Activated CD8-positive, alpha-beta memory T cell treated with anti-CD3 and anti-CD28 coated beads, Interleukin-2, amount 50 U/mL, for 48 hours (primary cell): ENCODE results near the gene SLC17A1.
"Not testable (repeated sequence)": the region's sequence is repeated elsewhere in the genome, so short reads cannot be mapped to it uniquely, and the experiment has no call there.

Source experiments
- DNase-seq: peaks from one replicate; pipeline ENCODE4 v3.0.0-alpha.2; 2020

The SLC17A1 gene

DNA sequence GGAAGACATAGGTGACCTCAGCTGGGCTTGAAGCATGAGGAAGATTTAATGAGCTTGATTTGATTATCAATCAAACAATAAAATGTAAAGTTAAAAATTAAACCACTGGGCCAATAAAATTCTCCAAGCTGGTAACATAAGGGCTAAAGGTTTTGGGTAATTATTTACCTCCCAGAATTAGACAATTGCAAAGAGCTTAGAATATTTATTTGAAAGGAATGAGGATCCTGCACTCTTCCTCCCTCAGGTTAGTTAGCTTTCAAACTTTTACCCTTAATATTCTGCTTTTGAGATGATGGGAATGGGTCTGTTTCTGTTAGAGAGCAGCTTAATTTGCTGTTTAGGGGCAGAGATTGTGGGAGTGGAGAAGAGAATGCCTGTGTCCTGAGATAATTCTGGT lies 77.3 kb downstream of the SLC17A1 start, which contains the start of gene SLC17A4:
SLC17A4 (plus strand) TSS at position 208 of the 400 bp plus-strand sequence. CDS start 7,221 bp downstream, outside the sequence.
- DNase-seq, result no peak

DNA sequence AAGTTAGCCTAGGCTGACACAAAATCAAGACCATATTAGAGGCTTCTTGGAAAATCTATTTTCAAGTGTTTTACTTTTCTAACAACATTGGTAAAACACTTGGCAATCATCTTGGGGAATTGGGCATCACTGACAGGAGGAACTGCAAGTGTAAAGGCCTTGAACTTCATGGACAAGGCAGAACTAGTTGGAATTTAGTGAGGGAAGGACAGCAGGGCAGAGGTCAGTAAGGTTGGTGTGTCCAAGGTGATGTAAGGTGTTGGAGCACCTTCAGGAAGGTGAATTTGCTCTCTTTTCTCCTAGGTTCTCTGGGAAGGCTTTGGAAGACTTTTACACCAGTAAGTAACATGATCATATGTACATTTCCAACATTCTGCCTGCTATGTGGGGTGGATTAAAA lies 78.8 kb downstream of the SLC17A1 start:
- DNase-seq, result no peak

DNA sequence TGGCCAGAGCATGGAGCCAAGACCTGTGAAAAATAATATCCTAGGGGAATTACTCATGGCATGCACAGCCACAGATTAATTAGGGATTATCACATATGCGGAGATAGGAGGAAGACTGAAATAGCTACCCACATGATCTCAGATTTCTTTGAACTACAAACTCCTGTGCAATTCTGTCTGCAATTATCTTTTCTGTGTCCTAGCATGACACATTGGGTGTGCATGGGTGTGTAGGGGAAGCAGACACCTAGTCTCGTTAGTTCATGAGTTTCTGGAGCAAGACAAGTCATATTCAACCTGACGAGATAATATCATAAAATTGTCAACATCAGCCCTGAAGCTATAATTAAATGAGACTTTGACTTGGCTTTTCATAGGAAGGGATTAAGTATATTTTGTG lies 80.9 kb downstream of the SLC17A1 start:
- no peak for DNase-seq

DNA sequence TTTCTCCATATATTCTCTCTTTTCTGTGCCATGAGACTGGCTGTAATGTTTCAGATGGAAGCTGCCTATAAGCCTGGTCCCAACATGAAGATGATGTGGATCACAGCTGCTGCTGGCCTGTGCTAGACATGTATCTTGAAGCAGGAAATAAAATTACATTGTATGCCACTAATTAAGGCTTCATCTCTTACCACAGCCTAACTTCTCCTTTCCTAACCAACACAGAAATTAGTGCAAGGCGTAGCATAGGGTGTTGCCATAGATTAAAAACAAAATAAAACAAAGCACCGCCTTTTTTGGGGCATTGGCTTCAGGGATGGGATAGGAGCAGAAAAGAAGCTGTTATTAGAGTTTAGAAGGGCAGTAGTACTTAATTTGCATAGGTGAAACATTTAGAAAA lies 82.0 kb downstream of the SLC17A1 start:
- DNase-seq, result no peak

DNA sequence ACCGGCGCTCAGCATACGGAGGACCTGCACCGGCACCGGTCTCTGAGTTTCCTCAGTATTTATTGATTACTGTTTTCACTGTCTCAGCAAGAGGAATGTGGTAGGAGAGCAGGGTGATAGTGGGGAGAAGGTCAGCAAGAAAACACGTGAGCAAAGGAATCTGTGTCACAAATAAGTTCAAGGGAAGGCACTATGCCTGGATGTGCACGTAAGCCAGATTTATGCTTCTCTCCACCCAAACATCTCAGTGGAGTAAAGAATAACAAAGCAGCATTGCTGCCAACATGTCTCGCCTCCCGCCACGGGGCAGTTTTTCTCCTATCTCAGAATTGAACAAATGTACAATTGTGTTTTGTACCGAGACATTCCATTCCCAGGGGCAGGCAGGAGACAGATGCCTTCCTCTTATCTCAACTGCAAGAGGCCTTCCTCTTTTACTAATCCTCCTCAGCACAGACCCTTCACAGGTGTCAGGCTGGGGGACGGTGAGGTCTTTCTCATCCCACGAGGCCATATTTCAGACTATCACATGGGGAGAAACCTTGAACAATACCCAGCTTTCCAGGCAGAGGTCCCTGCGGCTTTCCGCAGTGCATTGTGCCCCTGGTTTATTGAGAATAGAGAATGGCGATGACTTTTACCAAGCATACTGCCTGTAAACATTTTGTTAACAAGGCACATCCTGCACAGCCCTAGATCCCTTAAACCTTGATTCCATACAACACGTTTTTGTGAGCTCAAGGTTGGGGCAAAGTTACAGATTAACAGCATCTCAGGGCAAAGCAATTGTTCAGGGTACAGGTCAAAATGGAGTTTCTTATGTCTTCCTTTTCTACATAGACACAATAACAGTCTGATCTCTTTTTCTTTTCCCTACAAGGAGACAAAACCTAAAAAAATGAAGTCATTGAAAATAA lies 83.0 kb downstream of the SLC17A1 start:
- not testable (repeated sequence) for DNase-seq

DNA sequence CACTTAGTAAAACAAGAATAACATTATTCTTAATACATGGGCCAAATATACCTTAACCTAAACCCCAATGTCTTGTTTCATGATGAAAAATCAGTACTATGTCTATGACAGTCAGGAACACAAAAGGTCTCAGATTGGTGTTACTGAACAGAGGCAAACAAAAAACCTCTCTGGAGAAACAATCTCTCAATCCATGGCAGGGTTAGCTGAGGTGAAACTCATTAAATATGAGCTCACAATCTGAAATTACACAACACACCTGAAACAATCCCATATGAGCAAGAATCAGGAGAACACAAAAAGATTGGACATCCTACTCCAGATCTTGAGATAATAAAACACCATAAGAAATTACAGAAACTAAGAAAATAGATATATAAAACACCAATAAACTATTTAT lies 83.8 kb downstream of the SLC17A1 start:
- no peak for DNase-seq

DNA sequence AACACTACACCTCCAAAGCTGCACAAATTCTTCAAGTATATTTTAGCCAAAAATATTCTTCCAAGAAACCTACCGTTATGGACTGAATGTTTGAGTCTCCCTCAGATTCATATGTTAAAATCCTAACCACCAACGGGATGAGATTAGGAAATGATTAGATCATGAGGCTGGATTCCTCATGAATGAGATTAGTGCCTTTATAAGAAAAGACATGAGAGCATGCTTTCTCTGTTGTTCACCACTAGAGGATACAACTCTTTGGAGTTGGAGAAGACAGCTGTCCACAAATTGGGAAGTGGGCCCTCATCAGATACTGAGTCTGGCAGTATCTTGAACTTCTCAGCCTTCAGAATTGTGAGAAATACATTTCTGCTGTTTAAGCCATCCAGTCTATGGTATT lies 84.4 kb downstream of the SLC17A1 start:
- no peak for DNase-seq

DNA sequence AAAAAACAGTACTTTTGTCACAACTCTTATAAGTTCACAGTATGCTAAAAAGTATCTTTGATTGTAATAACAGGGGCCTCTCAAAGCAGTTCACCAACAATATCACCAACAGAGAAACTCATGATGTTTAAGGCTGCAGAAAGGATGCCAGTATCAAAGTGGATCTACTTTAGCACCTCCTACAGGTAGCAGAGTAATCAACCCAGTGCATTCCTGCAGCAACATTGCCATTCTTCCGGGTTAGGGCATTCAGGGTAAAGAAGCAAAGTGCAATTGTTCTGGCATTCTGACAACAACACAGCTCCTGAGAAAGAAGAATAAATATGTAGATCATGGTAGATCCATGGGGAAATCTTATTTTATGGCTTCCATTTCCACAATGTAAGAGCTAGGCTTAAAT lies 84.9 kb downstream of the SLC17A1 start:
- no peak for DNase-seq

DNA sequence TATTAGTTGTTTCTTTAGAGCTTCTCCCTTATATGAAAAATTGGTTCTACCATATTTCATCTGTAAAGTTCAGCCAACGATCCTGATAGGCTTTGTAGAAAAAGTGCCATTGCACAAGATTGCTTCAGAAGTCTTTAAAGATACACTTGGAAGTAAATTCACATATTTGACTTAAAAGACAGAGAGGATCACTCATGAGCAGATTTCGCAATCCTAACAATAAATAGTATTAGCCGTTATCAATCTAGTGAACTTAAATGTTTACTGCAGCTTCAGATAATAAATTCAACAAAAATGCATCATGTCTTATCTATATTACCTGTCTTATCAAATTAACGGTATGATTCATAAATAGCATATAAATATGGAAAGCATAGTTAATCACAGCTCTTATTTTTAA lies 86.0 kb downstream of the SLC17A1 start:
- no peak for DNase-seq

DNA sequence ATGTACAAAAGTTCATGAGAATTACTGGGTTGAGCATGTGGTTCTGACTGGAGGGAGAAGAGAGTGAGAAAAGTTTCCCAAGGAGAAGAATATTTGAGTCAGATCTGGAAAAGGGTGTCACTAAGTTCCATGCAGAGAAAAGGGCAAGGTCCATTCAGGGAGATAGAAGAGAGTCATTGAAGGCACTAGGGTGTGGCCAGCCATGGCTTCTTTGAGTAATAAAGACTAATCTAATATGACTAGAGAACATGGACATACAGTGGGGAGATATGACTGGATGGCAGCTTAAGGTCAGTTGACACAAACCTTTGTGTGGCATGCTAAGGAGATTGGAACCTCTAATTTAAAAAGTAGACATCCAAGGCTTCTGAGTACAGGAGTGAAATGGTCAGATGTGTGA lies 88.0 kb downstream of the SLC17A1 start:
- DNase-seq, result no peak

DNA sequence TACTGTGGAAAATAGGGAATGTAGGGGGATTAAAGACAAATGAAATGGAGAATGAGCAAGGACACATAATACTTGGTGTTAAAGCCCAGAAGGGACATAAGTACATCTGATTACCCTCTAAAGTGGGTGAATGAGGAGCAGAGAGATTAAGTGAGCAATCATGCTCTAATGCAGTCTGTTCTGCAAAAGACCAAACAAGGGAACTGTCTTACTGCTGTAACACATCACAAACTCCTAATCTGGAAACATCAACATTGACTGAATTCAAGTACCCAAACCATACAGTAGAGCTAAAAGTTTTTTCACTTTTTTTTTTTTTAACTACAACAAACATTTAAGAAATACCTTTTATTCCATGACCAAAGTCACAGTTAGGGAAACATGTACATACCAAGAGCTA lies 96.6 kb downstream of the SLC17A1 start:
- DNase-seq, result no peak
